HepG2 (cell line): ENCODE data around the gene SLC16A3. TPM values are rescaled to one million over a fixed set of nuclear protein-coding genes. Genes with fewer than 3 reads are reported as not detected.
A peak's percentile ranks its signal among the peaks of the same experiment; 100 is the strongest.

Experiments
- FOXP1 ChIP-seq, 2 experiments: fragments of 450-650 bp in 1 of 2; IDR thresholded peaks; 2 replicates each; pipeline ENCODE4 v1.6.1; 2017 to 2018; ENCODE audit warnings: antibody characterized with exemption in 1 of 2
- GPN1 ChIP-seq: sonication (generic); formaldehyde crosslinking; IDR thresholded peaks from 2 replicates; pipeline ENCODE4 v1.5.1; 2020; ENCODE audit warnings: missing genetic modification reagents, borderline replicate concordance
- HNF1A ChIP-seq, 2 experiments: sonication (generic) in 1 of 2; formaldehyde crosslinking in 1 of 2; IDR thresholded peaks; 2 replicates each; pipeline versions ENCODE4 v1.4.0 to v1.6.1; 2016 to 2020; ENCODE audit warnings: borderline replicate concordance in 1 of 2, low read depth in 1 of 2, mild to moderate bottlenecking in 1 of 2, missing genetic modification reagents in 1 of 2
- KDM2A ChIP-seq: sonication (generic); formaldehyde crosslinking; IDR thresholded peaks from 2 replicates; pipeline ENCODE4 v1.4.0; 2020; ENCODE audit warnings: low read depth, missing genetic modification reagents, borderline replicate concordance
- NFKBIZ ChIP-seq: IDR thresholded peaks from 2 replicates; pipeline ENCODE4 v1.6.1; 2018; ENCODE audit warnings: missing genetic modification reagents, missing compliant biosample characterization
- PRDM10 ChIP-seq: sonication (generic); formaldehyde crosslinking; IDR thresholded peaks from 2 replicates; pipeline ENCODE4 v1.4.0; 2020; ENCODE audit warnings: low read depth, missing genetic modification reagents
- SRY ChIP-seq: sonication (generic); formaldehyde crosslinking; IDR thresholded peaks from 2 replicates; pipeline ENCODE4 v1.8.0; 2022; ENCODE audit warnings: mild to moderate bottlenecking, missing genetic modification reagents
- TAF15 ChIP-seq: fragments of 200-400 bp; formaldehyde crosslinking; IDR thresholded peaks from one replicate; pipeline ENCODE4 v1.6.1; 2018; ENCODE audit warnings: mild to moderate bottlenecking, low read depth, low read length; ENCODE audit not compliant: poor library complexity, severe bottlenecking
- TEAD2 ChIP-seq: sonication (generic); formaldehyde crosslinking; IDR thresholded peaks from 2 replicates; pipeline ENCODE4 v1.9.0; 2021; ENCODE audit warnings: missing genetic modification reagents
- THAP11 ChIP-seq: IDR thresholded peaks from 2 replicates; pipeline ENCODE4 v1.6.1; 2016; ENCODE audit warnings: missing biosample characterization, missing genetic modification reagents
- YEATS2 ChIP-seq: sonication (generic); formaldehyde crosslinking; IDR thresholded peaks from 2 replicates; pipeline ENCODE4 v1.4.0; 2020; ENCODE audit warnings: missing genetic modification reagents, borderline replicate concordance
- ZFP36L1 ChIP-seq: sonication (generic); formaldehyde crosslinking; IDR thresholded peaks from 2 replicates; pipeline ENCODE4 v1.8.0; 2022; ENCODE audit warnings: mild to moderate bottlenecking, missing genetic modification reagents, moderate library complexity
- ZNF136 ChIP-seq: sonication (generic); formaldehyde crosslinking; IDR thresholded peaks from 2 replicates; pipeline ENCODE4 v1.8.1; 2022; ENCODE audit warnings: low read depth, mild to moderate bottlenecking, moderate library complexity, missing genetic modification reagents
- ZNF207 ChIP-seq: fragments of 450-650 bp; IDR thresholded peaks from 2 replicates; pipeline ENCODE4 v1.6.1; 2016; ENCODE audit warnings: antibody characterized with exemption, borderline replicate concordance
- ZNF44 ChIP-seq: sonication (generic); formaldehyde crosslinking; IDR thresholded peaks from 2 replicates; pipeline ENCODE4 v1.5.1; 2020; ENCODE audit warnings: mild to moderate bottlenecking, missing genetic modification reagents
- ZNF460 ChIP-seq: sonication (generic); formaldehyde crosslinking; IDR thresholded peaks from 2 replicates; pipeline ENCODE4 v1.5.1; 2020; ENCODE audit warnings: missing genetic modification reagents, mild to moderate bottlenecking, borderline replicate concordance
- ZNF564 ChIP-seq: sonication (generic); formaldehyde crosslinking; IDR thresholded peaks from 2 replicates; pipeline ENCODE4 v1.8.1; 2023; ENCODE audit warnings: mild to moderate bottlenecking, missing genetic modification reagents
- ZNF598 ChIP-seq: sonication (generic); formaldehyde crosslinking; IDR thresholded peaks from 2 replicates; pipeline ENCODE4 v1.5.1; 2020; ENCODE audit warnings: mild to moderate bottlenecking, missing genetic modification reagents, borderline replicate concordance
- ZNF740 ChIP-seq: sonication (generic); formaldehyde crosslinking; IDR thresholded peaks from 2 replicates; pipeline ENCODE4 v1.4.0; 2020; ENCODE audit warnings: missing genetic modification reagents
- ZNF841 ChIP-seq: sonication (generic); formaldehyde crosslinking; IDR thresholded peaks from 2 replicates; pipeline ENCODE4 v1.8.1; 2023; ENCODE audit warnings: missing genetic modification reagents, borderline replicate concordance
- polyA plus RNA-seq, 8 experiments: library from polyadenylated mRNA; depleted of rRNA in 3 of 8; stranded (reverse) in 7 of 8; unstranded in 1 of 8; fragments of >200 nt; fragmentation: Illumina TruSeq in 4 of 8; extraction: Trizol in 4 of 8; gene quantifications; 2 replicates each; pipeline versions ENCODE4 v1.2.1 to v1.2.3, GENCODE V29; 2011 to 2016; ENCODE audit warnings: low read depth in 4 of 8, missing spikeins in 1 of 8, mixed read lengths in 1 of 8; ENCODE audit not compliant: insufficient read depth in 1 of 8
- total RNA-seq, 5 experiments: library from RNA; depleted of rRNA; stranded (reverse); fragments of >200 nt; fragmentation: Illumina TruSeq; extraction: Trizol; gene quantifications; 2 replicates each; pipeline ENCODE4 v1.2.3, GENCODE V29; 2016; ENCODE audit warnings: low read depth in 1 of 5

Gene SLC16A3
- total and polyA plus RNA-seq, 2 of the 13 experiments (the other 11 are each of a cell fraction or from before 2014, with no cell fraction given), result 242 to 349 TPM

- TF ChIP-seq PRDM10 (no peak; the same call in 1 of the 2 replicates), ZNF136 (no peak), ZNF207 (no peak), ZFP36L1 (peak; percentile 46; the same call in 1 of the 2 replicates), TAF15 (peak; percentile 34), TEAD2 (no peak), ZNF740 (peak; percentile 64), ZNF44 (CRISPR knock-in tag) (no peak), NFKBIZ (CRISPR knock-in tag) (no peak; the same call in 1 of the 2 replicates), ZNF564 (CRISPR knock-in tag) (peak; percentile 94), FOXP1 (IDR thresholded peaks at IDR 0.05) (no peak), FOXP1 (CRISPR knock-in tag; IDR thresholded peaks at IDR 0.05) (no peak), THAP11 (CRISPR knock-in tag) (no peak), GPN1 (CRISPR knock-in tag) (no peak), KDM2A (CRISPR knock-in tag) (peak; percentile 17; the same call in 1 of the 2 replicates), ZNF841 (CRISPR knock-in tag) (no peak), ZNF460 (CRISPR knock-in tag) (no peak), SRY (CRISPR knock-in tag) (peak; percentile 43; the same call in 1 of the 2 replicates), YEATS2 (no peak; the same call in 1 of the 2 replicates), ZNF598 (CRISPR knock-in tag) (no peak), HNF1A (IDR thresholded peaks at IDR 0.05; ENCODE audit: low read depth) (peak; percentile 17; the same call in 1 of the 2 replicates), HNF1A (CRISPR knock-in tag; IDR thresholded peaks at IDR 0.05; ENCODE audit: borderline replicate concordance) (no peak)
Measured at GRCh38 chr17:82229698-82230608, 1.1 kb downstream of the SLC16A3 start (continued).
